Stimulated activated CD8-positive, alpha-beta memory T cell treated with anti-CD3 and anti-CD28 coated beads, Interleukin-12 subunit alpha, Interleukin-12 subunit beta, amount 100 ng/mL, for 24 hours (primary cell): ENCODE measurements around the gene UPK1B.
"Not testable (repeated sequence)": the region's sequence is repeated elsewhere in the genome, so short reads cannot be mapped to it uniquely, and the experiment has no call there.

Source experiments
- DNase-seq: peaks from one replicate; pipeline ENCODE4 v3.0.0-alpha.2; 2020; ENCODE audit errors: extremely low read depth

The UPK1B gene

DNA sequence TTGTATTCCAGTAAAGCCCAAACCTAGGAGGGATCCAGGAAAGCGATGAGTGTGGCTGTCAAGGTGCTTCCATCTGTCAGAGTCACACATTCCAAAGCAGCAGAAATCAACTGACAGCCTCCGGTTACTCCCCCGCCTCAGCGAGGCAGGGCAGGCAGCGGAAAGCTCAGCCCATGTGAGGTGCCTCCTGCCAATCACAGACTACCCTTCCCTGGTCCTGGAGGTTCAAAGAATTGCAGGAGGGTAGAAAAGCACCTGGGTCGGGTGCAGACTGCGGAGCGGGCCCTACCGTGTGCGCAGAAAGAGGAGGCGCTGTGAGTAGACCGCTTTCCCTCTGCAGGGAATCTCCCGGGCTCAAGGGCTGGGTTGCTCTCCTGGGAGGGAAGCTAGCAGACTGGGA, at the start of gene UPK1B:
Gene UPK1B, plus strand, starts transcription at position 274 of the 400 bp plus-strand sequence. CDS start 13,144 bp downstream, outside the sequence.
- no peak for DNase-seq

DNA sequence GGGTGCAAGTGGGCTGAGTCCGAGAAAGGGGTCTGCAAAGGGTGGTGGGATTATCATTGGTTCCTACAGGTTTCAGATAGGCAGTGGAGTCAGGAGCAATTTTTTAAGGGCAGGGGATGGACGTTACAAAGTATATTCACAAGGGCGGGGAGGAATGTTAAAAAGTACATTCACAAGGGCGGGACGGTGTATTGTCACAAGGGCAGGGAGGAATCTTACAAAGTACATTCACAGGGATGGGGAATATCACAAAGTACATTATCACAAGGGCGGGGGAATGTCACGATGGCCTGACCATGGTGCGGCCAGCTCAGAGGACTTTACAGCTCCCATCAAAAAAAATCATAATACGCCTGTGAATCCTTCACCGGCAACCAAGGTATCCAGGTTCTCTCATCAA, 48.1 kb upstream of the UPK1B start:
- no peak for DNase-seq

DNA sequence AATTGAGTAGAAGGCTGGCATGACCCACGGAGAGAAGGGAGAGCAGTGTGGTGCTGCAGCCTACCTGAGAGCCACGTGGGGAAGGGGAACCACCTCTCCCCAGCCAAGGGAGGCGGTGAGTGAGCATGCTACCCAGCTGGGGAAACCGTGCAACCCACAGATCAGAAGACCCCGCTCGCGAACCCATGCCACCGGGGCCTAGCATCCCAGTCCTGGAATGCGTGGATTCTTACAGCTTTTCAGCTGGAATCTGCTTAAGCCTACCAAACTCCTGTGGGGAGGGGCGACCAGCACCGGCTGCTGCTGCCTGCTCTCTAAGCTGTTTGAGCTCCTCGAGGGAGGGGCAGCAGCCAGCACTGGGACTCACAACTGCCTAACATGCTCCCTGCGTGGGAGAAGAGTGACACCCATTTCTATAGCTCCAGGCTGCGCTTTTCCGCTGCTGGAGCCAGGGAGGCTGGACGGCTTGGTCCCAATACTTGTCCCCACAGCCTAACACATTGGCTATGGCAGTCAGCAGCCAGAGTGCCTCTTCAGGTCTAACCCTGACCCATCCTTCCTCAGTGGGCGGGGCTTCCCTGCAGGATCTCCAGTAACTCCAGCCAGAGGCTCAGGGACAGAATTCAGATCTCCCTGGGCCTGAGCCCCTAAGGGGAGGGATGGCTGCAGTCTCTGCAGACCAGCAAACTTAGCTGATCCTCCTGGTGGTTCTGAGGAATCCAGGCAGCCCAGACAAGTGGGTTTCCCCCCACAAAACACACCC, 47.5 kb upstream of the UPK1B start:
- DNase-seq = no peak

- not testable (repeated sequence) for DNase-seq
Observed at GRCh38 chr3:119130291-119130690, 43.1 kb upstream of the UPK1B start.

GRCh38 chr3:119132291-119132690, 41.1 kb upstream of the UPK1B start:
- not testable (repeated sequence) for DNase-seq

DNA sequence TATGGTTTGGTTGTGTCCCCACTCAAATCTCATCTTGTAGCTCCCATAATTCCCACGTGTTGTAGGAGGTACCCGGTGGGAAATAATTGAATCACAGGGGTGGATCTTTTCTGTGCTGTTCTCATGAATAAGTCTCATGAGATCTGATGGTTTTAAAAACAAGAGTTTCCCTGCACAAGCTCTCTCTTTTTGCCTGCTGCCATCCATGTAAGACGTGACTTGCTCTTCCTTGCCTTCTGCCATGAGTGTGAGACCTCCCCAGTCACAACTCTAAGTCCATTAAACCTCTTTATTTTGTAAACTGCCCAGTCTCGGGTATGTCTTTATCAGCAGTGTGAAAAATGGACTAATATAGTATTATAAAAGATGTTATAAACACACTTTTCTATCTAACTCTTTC, 34.0 kb upstream of the UPK1B start:
- DNase-seq = not testable (repeated sequence)

GRCh38 chr3:119140466-119140865, 32.9 kb upstream of the UPK1B start:
- DNase-seq = no peak

- DNase-seq = no peak
Observed at GRCh38 chr3:119145128-119145499, 28.3 kb upstream of the UPK1B start.

DNA sequence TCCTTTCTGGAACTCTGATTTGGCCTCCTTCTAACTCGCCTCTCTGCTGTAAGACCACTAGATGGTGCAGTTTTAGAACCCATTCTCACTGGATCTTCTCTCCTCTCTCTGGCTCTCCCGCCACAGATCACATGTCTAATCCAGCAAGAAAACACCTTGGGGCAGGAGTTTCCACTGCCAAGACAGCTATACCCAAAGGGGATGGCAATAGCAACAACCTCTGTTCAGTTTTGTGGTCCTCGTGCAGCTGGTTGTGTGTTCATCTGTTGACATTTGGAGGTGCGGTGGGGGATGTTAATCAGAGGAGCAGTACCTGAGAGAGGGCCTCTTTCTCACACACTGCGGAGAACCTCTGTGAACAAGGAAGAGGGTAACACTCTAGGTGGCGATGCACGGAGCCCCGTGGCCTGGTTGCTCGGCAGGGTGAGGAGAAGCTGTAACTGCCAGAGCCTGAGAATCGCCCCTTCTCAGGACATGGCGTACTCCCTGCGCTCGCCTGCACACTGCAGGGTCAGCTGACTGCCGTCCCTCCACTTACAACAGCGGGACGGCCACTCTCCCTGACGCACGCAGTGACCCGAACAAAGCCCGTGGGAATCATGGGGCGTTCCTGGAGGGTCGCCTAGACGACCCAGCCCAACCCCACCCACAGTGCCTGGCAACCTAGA, 27.8 kb upstream of the UPK1B start, which contains the start of gene TEX55:
Gene TEX55, plus strand, starts transcription at position 666 of the 668 bp plus-strand sequence. CDS start 25 bp downstream, outside the sequence.
- no peak for DNase-seq

GRCh38 chr3:119146578-119147375, 26.6 kb upstream of the UPK1B start:
- no peak for DNase-seq

GRCh38 chr3:119147494-119147893, 25.9 kb upstream of the UPK1B start:
- no peak for DNase-seq

GRCh38 chr3:119148493-119149180, 24.8 kb upstream of the UPK1B start:
- DNase-seq = no peak

DNA sequence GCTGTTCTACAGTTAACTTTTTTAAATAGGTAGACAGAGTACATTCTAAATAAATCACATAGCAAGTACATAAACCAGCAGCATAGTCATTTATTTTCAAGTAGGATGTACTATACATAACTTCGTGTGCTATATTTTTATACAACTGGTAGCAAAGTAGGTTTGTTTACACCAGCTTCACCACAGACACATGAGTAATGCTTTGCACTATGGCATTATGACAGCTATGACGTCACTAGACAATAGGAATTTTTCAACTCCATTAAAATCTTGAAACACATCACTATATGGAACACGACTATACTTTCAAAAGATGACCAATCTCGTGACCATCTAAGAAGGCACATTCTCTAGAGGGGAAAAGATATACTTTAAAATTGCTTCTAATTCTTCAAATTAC, 23.9 kb upstream of the UPK1B start:
- DNase-seq = no peak

- DNase-seq = no peak
Observed at GRCh38 chr3:119156868-119157267, 16.5 kb upstream of the UPK1B start.

- no peak for DNase-seq
Observed at GRCh38 chr3:119157971-119158370, 15.4 kb upstream of the UPK1B start.

DNA sequence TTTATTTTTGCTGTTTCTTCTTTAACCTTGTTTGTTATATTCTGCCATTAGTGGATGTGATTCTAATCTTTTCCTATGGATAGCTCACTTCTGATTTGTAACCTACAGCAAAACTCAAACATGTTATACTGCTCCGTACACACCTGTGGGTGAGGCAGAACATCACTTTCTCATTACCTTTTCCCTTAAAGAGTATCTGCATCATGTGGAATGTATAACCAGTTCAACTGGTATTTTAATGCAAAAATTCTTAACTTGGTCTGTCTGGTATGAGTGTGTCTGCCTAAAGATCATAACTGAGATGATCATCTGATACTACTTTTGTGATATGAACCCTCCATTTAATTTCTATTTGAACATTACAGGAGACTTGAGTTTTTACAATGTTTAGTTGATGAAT, 13.0 kb upstream of the UPK1B start:
- DNase-seq = no peak

DNA sequence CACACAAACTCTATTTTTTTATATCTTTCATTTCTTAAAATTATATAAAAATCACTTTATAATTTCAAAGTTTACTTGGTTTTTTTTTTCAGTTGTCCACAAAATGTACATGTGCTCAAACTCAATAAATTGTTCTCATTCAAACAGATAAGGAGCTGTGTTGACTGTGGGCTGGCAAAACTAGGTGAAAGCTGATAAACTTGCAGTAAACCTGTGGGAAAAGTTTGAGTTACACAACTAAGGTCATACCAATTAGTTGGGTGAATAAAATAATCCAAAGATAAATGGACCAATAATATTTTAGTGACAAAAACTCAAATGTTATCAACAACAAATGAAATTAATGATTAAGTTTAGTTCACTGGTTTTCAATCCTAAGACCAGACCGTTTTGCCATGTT, 12.6 kb upstream of the UPK1B start:
- DNase-seq = no peak

- DNase-seq = no peak
Observed at GRCh38 chr3:119161240-119161639, 12.2 kb upstream of the UPK1B start.

- DNase-seq = not testable (repeated sequence)
Observed at GRCh38 chr3:119164745-119165144, 8.7 kb upstream of the UPK1B start.

GRCh38 chr3:119170821-119171220, 2.6 kb upstream of the UPK1B start:
- DNase-seq = no peak

DNA sequence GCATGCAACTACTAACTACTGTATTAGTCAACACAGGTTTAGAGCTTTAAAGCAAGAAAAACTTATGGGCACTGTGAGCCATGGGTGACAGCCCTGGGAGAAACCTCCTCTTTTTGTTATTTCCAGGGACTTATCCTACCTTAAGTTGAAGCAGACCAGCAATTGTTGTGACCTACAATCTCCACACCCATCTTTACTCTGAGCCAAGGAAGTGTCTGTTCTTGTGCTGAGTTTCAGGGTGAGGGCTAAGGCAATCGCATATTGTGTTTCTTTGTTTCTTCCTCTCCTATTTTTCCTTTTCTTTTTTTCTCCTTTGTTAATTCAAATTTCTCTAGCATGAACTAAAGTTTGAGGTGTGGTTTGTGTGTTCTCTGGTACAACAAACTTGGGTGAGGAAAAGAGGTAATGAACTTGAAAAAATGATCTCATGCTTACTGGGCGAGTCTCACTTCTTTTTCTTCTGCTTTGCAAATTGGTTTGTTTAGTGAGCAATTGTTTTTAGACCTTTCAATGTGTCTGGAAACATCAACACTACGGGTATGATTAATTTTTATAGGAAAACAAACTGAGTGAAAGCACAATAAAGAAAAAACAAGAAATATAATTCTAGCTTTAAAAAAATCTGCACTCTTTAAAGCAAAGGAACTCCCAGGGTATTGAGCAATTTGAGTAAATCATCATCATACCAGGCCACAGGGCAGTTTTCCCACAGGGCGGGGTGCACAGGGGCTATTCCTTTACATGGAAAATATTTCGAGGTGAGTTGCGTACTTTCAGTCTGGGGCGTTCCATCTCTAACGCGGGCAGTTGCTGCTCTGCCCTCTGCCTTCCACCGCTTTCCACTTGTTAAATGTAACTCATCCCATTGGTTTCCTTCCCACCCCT, 2.7 kb downstream of the UPK1B start:
- DNase-seq = no peak
